ENCODE results near the gene TTC3.

DNA sequence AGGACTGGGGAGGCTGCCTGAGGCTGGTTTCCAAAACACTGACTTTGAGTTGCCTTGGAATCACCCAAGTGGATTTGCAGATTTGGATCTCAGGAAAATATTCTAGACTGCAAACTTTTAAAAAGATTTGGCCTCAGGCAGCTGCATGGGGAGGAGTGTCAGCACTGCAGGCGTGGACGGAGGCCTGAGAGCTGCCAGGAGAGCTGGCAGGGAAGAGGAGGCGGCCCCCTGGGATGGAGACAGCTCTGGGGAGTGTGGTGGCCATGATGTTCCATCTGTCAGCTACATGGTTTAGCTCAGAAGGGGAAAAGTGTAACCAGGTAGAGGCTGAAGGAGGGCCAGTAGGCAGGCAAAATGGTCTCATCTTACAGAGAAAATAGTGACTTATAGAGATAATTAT, 122.0 kb downstream of the TTC3 start:
- TF ChIP-seq, protein P1, sequence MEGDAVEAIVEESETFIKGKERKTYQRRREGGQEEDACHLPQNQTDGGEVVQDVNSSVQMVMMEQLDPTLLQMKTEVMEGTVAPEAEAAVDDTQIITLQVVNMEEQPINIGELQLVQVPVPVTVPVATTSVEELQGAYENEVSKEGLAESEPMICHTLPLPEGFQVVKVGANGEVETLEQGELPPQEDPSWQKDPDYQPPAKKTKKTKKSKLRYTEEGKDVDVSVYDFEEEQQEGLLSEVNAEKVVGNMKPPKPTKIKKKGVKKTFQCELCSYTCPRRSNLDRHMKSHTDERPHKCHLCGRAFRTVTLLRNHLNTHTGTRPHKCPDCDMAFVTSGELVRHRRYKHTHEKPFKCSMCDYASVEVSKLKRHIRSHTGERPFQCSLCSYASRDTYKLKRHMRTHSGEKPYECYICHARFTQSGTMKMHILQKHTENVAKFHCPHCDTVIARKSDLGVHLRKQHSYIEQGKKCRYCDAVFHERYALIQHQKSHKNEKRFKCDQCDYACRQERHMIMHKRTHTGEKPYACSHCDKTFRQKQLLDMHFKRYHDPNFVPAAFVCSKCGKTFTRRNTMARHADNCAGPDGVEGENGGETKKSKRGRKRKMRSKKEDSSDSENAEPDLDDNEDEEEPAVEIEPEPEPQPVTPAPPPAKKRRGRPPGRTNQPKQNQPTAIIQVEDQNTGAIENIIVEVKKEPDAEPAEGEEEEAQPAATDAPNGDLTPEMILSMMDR (IDR thresholded peaks at IDR 0.05; ENCODE audit: low read depth, low read length), result no peak
- no peak for TF ChIP-seq EZH2phosphoT487 (IDR thresholded peaks at IDR 0.05; ENCODE audit: low read depth)
